ELF-1 (cell line): ENCODE data around the gene DVL2.

Source experiments
- DNase-seq: peaks from one replicate; pipeline ENCODE4 v3.0.0-alpha.2; 2016; ENCODE audit warnings: low read depth, low spot score

The DVL2 gene

DNA sequence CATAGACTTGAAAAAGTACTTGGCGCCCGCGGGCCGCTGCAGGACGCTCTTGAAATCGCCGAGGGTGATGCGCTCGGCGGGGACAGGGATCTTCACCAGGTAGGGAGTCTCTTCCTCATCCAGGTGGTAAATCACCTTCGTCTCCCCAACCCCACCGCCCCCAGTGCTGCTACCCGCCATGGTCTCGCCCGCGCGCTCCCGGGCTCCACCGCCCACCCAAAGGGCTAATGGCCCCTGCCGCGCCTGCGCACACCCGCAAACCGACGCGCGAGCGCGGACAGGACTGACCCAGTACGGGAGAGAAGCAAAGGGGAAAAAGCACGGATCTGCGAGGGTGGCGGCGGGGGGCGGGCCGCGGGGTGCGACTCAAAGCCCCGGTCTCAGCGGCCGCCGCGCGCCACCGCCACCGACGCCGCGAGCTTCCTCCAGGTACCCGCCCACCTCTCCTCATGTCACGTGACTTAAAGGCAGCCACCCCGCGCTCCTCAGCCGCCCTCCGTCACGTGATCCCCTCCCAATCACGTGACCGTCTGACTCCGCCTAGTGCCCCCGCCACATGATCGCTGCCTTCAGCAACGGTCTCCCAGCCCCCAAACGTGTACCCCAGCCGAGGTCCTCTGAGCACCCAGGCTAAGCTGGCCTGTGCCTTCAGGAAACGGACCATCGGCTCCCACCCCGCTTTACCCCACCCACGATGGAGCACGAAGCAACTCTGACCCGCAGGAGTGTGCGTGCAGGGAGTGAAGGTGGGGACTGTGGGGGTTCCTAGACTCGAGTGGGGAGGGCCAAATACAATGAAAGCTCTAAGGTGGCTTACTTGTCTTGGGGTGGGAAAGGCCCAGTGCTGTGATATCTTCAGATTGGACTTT is at the start of gene DVL2:
Gene DVL2, minus strand, starts transcription at position 435 of the 869 bp plus-strand sequence. Its CDS starts 255 bp downstream, at position 180.
- peak; percentile 98 for DNase-seq

DNA sequence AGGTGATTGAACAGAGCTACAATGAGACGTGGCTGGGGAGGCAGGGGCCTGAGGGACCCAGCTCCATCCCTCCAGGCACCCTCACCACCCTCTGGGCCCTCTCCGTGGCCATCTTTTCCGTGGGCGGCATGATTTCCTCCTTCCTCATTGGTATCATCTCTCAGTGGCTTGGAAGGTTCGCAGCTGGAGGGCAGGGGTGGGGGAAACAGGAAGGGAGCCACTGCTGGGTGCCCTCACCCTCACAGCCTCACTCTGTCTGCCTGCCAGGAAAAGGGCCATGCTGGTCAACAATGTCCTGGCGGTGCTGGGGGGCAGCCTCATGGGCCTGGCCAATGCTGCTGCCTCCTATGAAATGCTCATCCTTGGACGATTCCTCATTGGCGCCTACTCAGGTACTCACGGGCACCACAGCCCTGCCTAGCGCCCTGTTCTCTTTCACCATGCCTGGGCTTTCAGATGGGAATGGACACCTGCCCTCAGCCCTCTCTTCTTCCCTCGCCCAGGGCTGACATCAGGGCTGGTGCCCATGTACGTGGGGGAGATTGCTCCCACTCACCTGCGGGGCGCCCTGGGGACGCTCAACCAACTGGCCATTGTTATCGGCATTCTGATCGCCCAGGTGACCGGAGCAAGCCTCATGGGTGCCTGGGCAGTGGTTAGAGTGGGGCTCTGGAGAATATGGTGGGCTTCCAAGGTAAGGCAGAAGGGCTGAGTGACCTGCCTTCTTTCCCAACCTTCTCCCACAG is 49.3 kb upstream of the DVL2 start:
- DNase-seq, result no peak

DNA sequence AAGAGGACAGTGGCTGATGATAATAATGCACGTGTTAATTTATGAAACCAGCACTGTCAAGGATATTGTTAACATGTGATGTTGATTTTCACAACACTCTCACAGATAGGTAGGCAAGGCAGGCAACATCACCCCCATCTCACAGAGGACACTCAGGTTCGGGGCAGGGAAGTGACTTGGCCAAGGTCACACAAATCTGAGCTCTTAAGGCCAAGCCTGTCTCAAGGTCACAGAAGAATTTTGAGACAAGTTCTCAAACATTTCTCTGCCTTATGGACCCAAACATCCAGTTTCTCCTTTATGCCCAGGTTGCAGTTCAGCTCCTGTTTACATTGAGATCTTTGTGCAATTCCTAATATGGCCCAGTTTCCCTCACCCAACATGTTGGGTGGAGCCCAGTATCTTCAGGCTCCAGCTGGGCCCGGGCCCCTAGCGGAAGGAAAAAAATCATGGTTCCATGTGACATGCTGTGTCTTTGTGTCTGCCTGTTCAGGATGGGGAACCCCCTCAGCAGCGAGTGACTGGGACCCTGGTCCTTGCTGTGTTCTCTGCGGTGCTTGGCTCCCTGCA is 48.5 kb upstream of the DVL2 start:
- no peak for DNase-seq

DNA sequence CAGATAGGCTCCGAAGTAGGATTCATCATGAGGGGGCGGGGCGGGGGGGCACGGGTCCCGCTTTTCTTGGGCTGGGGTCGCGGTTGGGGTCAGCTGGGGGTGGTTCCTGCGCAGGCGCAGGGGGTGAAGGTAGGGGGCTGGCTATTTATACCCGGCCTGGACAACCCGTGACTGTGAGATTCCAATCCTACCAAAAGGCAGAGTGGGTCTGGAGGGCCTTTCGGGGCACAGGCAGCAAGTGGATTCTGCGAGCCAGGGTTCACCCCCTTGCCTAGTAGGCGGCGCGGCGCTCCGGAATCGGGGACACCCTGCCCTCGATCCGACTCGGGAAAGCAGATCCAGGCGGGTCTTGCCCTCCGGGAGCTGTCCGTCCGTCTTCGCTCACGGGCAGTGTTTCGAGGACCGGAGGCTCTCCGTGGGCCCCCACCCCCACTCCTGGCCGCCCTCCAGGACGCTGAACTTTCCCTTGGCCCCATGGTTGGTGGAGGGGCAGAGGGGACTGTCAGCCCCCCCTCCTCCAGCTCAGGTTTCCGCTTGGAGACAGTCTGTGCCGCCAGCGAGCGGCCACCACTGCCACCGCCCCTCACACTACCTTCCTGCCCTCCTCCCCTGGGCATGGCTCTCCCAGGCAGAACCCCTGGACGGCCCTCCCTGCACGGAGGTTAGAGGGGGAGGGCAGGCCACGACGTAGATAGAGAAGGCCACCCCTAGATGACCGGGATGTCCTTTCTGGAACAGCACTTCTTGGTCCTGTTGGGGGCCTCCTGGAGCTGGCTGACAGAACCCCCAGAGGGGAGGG is 47.8 kb upstream of the DVL2 start:
- DNase-seq, result peak; percentile 30

DNA sequence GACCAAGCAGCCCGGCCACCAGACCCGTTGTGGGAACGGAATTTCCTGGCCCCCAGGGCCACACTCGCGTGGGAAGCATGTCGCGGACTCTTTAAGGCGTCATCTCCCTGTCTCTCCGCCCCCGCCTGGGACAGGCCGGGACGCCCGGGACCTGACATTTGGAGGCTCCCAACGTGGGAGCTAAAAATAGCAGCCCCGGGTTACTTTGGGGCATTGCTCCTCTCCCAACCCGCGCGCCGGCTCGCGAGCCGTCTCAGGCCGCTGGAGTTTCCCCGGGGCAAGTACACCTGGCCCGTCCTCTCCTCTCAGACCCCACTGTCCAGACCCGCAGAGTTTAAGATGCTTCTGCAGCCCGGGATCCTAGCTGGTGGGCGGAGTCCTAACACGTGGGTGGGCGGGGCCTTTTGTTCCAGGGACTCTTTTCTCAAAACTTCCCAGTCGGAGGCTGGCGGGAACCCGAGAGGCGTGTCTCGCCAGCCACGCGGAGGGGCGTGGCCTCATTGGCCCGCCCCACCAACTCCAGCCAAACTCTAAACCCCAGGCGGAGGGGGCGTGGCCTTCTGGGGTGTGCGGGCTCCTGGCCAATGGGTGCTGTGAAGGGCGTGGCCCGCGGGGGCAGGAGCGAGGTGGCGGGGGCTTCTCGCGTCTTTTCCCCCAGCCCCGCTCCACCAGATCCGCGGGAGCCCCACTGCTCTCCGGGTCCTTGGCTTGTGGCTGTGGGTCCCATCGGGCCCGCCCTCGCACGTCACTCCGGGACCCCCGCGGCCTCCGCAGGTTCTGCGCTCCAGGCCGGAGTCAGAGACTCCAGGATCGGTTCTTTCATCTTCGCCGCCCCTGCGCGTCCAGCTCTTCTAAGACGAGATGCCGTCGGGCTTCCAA is 47.0 kb upstream of the DVL2 start, which contains the start of gene SLC2A4:
Gene SLC2A4, plus strand, starts transcription at position 645 of the 879 bp plus-strand sequence. Its CDS starts 217 bp downstream, at position 862.
- DNase-seq, result peak; percentile 100

DNA sequence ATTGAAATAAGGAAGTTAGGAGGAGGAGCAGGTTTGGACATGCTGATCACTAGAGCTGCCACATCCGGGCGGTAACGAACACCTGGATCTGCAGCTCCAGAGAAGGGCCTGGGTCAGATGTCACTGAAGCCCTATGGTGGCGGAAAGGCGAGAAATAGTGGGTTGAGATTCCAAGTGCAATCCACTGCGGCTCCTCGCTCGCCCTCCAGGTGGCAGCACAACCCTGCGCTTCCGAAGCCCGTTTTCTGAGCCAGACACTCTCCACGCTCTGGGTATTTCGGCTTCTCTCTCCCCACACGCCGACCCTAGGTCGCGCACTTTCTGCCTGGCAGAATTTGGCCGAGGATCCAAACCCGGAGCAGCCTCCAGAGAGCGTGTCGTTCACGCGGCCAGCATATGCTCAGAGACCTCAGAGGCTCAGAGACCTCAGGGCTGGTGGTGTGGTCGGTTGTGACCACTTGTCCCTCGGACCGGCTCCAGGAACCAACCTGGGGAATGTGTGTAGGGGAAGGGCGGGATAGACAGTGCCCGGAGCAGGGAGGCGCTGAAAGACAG is 46.3 kb upstream of the DVL2 start:
- DNase-seq, result peak; percentile 98

DNA sequence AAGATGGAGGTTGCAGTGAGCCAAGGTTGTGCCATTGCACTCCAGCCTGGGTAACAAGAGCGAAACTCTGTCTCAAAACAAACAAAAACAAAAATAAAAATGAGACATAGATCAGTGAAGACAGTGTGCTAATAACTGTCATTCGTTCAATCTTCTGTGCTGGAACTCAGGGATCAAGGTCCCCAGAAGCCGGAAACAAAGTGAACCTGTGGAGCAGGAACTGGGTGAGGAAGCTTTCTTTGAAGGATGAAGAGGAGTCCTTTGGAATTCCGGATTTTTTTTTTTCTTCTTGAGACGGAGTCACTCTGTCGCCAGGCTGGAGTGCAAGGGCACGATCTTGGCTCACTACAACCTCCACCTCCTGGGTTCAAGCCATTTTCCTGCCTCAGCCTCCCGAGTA is 45.1 kb upstream of the DVL2 start:
- no peak for DNase-seq

DNA sequence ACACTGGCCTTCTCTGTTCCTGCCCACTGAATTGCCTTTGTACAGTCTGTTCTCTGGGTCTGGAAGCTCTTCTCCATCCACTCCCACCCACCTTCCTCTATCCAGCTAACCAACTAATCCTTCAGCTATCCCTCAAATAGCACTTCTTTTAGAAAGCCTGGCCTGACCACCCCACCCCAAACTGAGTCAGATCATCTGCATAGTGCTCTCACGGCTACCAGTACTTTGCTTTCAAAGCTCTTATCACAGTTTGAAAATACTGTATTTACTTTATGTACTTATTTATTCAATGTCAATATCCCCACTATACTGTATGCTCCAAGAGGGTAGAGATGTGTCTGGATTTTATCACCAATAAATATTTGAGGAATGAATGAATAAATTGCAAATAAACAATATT is 32.5 kb upstream of the DVL2 start:
- no peak for DNase-seq

DNA sequence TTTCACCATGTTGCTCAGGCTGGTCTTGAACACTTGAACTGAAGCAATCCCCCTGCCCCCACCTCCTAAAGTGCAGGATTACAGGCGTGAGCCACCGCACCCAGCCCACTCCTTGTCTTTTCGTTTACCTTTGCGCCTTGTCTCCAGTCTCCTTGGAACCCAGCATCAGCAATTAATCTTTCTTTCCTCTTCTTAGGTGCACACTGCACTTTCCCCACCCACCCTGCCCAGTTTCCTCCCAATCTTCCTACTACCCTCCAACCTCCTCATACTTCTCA is 29.4 kb upstream of the DVL2 start:
- no peak for DNase-seq

DNA sequence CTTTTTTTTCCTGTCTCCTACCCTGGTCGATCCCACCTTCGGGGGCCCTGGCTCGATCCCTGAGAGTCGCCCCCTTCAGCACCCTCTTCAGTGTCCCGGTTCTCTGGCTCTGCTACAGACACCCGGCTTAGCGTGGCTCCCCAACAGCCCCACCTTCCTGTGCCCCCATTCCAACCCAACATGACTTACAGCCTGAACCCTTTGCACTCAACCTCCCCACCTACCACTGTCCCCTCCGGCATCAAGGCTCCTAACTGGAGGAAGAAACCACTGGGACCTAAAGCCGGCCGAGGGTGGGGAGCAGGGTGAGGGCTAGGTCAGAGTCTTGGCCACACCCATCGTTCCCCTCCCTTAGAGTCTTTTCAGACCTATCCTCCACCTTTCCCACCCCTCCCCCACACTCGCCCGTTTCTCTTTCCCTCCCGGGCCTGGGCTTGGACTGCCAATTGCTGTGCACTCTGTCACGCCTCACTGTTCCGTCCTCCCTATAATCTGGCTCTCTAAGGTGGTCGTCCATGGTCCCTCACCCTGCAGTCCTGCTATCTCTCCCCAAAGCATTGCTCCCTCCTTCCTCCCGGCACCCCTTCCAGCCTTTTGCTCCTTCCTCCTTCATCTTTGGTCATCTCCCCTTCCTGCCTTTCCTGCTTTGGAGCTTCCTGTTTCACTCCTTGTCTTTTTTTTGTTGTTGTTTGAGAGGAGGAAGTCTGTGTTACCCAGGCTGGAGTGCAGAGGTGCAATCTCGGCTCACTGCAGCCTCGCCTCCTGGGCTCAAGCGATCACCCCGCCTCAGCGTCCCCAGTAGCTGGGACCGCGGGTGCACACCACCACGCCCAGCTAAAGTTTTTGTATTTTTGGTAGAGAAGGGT is 28.9 kb upstream of the DVL2 start:
- peak; percentile 89 for DNase-seq

DNA sequence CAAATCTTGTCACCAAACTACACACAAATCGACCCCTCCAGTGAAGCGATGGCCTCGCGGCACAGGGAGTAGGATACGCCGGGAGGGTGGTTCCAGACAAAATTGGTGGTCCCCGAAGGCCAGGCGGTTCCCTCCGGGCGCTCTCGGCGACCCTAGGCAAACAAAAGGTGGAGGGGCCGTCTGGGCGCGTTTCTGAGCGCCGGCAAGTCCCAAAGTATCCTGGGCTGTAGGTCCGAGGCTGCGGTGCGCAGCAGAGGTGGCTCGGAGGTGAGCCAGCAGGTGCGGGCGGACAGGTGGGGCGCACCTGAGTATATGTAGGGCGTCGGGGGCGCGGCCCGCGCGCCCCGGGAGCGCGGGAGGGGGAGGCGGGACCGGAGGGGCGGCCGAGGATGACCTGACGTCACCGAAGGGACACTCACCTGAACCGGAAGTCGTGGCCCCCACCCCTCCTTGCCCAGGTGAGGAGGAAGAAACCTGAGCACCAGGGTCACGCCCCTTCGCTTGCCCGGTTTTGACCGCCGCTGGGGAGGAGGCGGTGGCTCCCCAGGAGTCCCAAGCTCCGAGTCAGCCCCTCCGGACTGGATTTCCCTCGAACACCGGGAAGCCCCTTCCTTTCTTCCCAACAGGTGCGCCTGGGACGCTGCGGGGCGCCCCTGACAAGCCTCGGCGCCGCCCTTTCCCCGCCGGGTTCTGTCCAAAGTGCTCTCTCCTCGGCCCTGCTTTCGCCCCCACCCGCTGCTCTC is 28.0 kb upstream of the DVL2 start, which contains the start of gene CLDN7:
Gene CLDN7, minus strand, starts transcription at position 287 of the 743 bp plus-strand sequence. CDS start 435 bp downstream, outside the sequence.
- DNase-seq, result peak; percentile 89

DNA sequence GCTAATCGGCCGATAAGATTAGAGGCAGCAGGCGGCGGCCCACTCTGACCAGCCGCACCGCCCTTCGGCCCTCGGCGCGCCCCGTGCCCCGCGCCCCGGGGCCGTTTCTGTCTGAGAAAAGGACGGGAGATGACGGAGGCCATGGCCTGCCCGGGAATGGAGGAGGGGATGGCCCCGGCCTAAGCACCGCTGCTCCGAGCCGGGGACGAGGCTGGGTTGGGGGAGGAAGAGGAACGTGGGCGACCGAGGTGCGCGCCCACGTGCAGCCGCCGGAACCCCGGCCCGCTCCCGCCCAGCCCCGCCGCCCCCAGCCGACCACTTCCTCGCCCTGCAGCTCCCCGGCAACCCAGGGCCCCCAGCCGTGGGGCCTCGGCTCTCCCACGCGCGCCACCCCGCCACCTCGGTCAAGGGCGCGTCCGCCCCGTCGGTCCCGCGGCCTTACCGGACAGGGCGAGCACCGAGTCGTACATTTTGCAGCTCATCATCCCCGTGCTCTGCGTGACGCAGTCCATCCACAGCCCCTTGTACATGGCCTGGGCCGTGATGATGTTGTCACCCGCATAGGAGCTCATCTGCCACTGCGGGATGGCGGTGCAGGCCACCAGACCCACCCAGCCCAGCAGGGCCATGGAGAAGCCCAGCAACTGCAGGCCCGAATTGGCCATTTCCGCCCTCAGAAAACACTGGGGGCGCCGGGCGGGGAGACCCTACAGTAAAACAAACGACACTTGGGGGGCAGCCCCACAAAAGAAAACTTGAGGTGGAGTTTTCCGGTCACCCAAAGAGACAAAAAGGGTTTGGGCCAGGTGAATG is 27.3 kb upstream of the DVL2 start:
- peak; percentile 29 for DNase-seq

DNA sequence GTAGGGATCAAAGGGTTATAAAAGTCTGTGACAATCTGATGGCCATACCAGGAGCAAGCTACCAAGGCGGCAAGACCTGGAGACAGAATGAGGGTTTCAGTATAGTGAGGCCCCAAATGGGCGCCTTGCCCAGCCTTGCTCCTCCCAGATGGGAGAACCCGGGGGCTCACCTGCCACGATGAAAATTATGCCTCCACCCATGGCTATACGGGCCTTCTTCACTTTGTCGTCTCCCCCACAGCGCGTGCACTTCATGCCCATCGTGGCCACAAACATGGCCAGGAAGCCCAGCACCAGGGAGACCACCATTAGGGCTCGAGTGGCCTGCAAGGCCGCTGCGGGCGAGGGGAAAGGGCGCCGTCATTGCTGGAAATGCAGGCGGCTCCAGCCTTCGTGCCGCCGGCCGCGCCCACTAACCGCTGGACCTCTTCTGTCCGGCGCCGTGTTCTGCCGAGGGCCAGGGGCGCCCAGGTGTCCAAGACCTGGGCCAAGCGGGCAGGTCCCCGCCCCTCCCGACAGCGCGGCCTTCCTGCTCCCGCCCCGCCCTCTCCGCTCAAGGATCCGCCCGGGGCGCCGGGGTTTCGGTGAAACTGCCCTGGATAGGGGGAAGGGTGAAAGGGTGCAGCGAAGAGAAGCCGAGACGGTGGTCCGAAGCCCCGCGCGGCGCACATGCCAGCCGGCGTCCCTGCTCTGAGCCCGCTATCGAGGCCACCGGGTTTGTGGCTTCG is 26.5 kb upstream of the DVL2 start:
- DNase-seq, result peak; percentile 78

DNA sequence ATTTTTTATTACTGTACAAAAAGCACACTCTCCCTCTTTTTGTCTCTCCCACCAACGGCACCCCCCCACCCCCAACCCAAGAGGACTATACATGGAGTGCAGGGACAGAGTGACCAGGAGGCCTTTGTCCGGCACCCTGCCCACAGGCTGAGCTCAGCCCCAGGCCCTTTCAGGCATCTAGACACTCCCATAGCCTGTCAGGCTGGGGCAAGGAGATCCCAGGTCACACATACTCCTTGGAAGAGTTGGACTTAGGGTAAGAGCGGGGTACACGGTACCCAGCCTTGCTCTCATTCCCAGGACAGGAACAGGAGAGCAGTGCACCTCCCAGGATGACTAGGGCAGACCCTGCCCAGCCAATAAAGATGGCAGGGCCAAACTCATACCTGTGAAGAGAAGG is 25.8 kb upstream of the DVL2 start:
- no peak for DNase-seq

DNA sequence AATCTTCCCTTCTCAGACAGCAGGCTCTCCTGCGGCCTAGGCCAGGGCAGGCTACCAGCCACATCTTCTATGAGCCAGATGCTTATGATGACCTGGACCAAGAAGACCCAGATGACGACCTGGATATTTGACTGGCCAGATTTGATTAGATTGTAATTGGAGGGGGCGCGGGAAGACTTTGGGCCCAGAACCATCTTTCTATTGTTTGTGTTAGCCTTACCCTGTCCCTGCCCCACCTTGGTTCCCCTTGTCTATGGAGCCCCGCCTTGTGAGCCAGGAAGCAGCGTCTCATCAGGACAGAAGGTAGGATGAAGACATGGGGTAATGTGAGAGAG is 25.2 kb upstream of the DVL2 start:
- DNase-seq, result no peak

DNA sequence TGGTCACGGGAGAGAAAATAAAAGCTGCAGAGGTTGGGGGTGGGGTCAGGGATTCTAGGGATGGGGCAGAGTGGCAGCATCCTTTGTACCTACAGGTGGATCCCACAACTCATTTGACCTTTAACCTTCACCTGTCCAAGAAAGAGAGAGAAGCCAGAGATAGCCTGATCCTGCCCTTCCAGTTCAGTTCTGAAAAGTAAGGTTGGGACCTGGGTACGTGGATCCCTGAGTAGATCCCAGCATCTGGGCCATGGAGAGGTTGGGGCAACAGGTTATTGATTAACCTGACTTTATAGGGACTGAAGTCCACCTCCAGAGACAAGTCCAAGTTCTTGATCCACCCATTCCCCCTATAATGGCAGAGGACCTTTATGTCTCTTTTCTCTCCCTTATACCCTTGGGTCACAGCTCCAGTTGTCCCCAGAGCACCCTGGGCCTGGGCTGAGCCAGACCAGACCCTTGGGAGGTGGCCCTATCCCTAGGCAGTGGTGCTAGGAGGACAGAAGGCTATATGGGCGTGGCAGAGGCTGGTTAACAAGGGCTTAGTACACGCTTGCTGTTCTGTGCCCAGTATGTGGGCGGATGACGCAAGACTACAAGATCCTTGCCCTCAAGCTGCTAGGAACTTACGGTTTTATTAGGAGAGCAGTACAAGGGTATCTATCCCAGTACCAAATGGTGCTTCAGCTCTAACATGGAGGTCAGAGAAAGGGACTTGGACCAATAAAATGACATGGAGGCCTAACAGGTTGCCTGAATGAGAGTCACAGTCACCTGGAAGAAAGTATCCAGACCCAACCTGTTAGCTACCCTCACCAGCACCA is 24.6 kb upstream of the DVL2 start:
- no peak for DNase-seq
